SW 1271 (cell line): ENCODE results near the gene RASGRP4.
"Not testable (repeated sequence)": the region's sequence is repeated elsewhere in the genome, so short reads cannot be mapped to it uniquely, and the experiment has no call there.

Source experiments
- DNase-seq, 2 experiments: peaks; one replicate each; lab custom pipeline; 2025; lab: John Stamatoyannopoulos, UW

RASGRP4 gene

DNA sequence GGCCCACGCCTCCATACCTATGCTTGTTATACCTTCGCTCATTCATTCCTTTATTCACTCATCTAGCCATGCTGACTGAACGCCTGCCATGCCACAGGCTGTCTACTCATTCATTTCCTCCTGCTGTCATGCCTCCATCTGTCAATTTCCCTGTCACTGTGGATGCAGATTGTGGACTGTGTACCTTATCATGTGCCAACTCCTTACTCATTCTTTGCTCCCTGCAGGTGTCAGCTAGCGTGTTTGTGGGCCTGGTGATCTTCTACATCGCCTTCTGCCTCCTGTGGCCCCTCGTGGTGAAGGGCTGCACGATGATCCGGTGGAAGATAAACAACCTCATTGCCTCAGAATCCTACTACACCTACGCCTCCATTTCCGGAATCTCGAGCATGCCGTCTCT lies 55.7 kb downstream of the RASGRP4 start:
- no peak for DNase-seq

DNA sequence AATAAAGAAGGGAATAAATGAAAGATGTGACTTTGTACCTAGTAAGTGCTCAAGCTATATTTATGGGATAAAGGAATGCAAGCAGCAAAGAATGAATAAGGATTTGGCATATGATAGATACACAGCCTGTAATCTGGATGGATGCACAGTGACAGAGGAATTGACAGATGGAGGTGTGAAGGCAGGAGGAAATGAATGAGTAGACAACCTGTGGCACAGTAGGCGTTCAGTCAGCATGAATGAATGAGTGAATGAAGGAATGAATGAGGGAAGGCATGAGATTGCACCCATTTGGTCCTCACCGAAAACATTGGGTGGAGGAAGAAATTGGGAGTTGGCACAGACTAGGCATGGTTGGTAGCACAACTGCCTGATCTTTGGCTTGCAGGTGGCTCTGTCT lies 56.4 kb downstream of the RASGRP4 start:
- DNase-seq = no peak

DNA sequence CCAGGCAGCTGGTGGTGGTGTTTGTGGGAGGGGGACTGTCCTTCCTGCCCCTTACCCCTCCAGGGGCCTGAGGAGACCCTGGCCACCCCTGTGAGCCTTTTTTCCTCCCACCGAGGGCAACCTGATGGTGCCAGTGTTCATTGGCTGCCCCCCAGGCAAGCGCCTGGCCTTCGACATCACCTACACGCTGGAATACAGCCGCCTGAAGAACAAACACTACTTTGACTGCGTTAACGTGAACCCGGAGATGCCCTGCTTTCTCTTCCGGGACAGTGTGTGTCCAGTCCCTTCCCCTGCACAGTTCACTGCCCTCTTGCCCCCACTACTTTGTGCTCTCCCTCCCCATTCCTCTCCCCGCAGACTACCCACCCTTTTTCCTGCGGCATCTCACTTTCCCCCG lies 59.0 kb downstream of the RASGRP4 start:
- DNase-seq = no peak

- DNase-seq = not testable (repeated sequence)
Observed at GRCh38 chr19:38362946-38363688, 62.9 kb downstream of the RASGRP4 start.

GRCh38 chr19:38362076-38362945 lies 63.7 kb downstream of the RASGRP4 start:
- DNase-seq = peak; percentile 63 to 85

DNA sequence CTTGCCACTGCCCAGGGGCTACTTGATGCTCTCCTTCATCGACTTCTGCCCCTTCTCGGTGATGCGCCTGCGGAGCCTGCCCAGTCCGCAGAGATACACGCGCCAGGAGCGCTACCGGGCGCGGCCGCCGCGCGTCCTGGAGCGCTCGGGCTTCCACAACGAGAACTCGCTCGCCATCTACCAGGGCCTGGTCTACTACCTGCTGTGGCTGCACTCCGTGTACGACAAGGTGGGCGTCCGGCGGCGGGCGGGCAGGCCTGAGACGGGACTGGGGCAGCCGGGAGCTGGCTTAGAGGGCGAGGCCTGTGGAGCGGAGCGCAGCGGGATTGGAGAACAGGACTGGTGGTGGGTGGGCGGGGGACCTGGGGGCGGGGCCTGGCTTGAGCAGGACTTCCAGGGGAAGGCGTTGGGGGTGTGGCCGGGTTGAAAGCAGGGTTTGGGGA lies 64.4 kb downstream of the RASGRP4 start:
- DNase-seq = peak; percentile 52 to 83

DNA sequence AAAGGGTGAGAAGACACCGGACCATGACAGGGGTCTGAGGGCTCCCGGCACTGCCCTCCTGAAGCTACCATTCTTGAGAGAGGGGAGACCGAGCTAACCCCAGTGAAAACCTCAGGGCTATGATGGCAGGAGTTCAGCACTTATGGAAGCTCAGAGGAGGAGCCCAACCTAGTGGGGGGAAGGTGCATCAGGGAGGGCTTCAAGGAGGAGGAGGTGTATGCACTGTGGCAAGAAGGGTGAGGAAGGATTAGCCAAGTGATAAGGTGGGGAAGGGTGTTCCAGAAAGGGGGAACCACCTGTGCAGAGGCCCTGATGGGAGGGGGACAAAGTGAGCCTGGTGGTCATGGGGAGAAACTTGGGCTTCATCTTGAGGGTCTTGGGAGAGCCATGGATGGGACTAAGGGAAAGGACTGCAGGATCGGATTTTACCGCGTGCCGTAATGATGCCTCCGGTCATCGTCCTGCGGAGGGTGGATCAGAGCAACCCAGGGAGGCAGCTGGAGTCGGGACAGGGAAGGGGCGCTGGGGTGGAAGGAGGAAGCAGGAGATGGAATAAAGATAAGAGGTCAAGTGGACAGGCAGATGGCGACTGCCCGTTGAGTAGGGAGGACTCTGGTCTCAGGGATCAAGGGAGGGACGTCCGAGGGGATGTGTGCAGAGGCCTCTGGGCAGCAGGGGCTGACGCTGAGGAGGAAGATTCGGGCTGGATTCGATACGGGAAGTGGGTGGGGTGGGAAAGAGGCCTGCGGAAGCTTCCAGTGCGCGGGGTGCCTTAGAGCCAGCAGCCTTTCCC lies 65.0 kb downstream of the RASGRP4 start:
- DNase-seq = peak in 1 of 2 experiments; percentile 33

GRCh38 chr19:38360351-38360750 lies 65.7 kb downstream of the RASGRP4 start:
- DNase-seq = no peak

DNA sequence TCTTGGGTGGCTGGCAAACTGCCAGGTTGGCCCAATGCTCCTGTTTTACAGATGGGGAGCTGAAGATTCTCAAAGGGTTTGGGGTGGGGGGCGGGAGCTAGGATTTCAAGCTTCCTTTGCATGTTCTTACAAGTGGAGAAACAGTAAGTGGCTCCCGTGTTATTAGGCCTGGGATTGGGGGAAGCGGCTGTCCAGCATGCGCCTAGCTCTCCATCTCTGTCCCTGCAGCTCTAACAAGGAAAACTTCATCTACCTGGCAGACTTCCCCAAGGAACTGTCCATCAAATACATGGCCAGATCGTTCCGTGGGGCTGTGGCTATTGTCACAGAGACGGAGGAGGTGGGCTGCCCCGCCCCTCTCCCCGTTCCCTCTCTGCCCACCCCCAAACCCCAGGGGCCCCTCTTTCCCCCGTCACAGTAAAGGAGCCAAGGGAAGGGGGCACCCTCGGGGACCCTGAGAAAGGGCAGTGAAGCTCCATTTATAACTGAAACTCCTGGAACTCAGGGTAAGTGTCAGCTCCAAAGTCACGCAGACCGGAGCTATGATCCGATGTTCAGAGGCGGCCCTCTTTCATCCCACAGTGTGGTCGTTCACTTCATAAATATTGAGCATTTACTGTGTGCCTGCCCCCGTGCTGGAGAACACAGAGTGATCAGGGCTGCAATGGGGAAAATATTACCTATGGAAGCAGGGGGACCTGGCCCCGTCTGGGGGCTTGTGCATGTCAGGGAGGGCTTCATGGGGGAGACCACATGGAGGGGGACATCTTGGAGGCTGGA lies 66.6 kb downstream of the RASGRP4 start:
- DNase-seq = no peak
